A549 treated with CORT108297 at 1 μM for 4 hours (cell line): Measurements from ENCODE around the gene SALL2. TPM values are rescaled to one million over a fixed set of nuclear protein-coding genes. Genes with fewer than 3 reads are reported as not detected.

Experiments used
- total RNA-seq: library from RNA; stranded (reverse); fragments of 200-300 nt; extraction: Qiagen RNA extraction; gene quantifications from 5 replicates; pipeline ENCODE4 v1.2.3, GENCODE V29; 2022

SALL2 gene
- total RNA-seq = 0.76 to 1.4 TPM (median 1.0 TPM) in 5 replicates

DNA sequence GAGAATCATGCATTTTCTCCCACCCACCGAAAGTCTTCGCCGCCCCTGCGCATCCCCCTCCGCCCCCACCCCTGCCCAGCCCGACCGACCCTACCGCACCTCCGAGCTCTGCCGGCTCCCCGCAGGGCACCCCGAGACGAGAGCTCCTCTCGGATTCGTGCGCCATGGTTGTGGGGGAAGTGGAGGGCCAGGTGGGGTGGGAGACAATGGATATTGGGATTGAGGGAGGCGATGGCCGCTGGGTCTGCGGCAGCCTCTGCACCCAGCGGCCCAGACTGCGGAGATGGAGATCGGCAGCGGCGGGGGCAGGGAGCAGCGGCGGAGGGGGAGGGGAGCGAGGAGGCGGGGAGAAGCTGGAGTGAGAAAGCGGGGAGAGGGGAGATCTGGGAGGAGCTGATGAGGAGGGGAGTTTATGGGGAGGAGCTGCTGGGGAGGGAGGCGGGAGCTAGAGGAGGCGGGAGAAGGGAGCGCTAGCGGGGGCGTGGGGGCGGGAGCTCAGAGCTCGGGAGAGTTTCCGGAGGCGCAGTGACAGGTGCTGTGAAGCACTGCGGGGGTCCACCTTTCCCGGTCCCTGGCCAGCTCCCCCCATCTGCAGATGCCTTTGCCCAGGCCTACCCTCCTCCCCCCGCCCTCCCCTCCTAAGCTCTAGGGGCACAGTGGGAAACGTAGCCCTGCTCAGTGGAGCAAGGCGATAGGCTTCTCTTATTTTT lies at the start of gene SALL2:
Gene SALL2, minus strand, starts transcription at position 385 of the 710 bp plus-strand sequence. Its CDS starts 219 bp downstream, at position 166.

DNA sequence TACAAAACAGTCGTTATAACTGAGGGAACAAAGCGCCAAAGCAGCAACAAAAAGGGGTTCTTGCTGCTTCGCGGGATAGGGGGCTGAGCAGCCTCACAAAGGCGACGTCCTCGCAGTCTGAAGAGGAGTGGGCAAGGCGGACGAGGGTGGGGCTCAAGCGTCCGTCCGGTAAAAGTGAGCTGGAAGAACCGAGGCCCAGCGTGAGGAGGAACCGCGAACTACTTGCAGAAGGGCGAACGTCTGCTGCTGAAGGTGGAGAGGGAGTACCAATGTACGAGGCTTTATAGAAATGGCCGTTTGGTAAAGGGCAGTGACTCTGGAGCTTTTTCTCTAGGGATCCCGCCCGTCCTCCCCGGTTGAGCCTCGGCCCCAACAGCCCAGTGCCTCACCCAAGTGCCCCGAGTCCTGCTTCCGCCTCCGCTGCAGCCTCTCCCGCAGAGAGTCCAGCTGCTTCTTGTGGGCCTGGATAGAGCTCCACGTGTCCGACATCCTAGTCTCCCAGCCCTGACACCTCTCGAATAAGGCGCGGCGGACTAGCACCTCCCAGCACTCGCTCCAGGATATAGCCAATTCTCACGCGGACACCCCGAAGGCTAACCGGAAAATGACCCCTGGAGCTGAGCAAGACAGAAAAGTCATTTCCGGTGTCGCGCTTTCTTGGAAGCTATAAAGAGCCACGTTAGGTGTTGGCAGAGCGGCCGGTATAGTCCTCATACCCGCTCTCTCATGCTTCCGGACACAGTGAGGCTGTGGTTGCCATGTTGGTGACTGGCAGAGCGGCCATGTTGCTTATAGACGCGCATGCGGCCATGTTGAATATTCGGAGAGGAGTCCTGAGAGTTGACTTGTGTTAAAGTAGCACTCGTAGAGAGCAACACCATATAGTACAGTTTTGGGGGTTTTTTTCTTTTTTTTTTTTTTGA lies 15.2 kb downstream of the SALL2 start, which contains the start of gene METTL3:
Gene METTL3, minus strand, starts transcription at position 606 of the 923 bp plus-strand sequence. Its CDS starts 117 bp downstream, at position 489.

DNA sequence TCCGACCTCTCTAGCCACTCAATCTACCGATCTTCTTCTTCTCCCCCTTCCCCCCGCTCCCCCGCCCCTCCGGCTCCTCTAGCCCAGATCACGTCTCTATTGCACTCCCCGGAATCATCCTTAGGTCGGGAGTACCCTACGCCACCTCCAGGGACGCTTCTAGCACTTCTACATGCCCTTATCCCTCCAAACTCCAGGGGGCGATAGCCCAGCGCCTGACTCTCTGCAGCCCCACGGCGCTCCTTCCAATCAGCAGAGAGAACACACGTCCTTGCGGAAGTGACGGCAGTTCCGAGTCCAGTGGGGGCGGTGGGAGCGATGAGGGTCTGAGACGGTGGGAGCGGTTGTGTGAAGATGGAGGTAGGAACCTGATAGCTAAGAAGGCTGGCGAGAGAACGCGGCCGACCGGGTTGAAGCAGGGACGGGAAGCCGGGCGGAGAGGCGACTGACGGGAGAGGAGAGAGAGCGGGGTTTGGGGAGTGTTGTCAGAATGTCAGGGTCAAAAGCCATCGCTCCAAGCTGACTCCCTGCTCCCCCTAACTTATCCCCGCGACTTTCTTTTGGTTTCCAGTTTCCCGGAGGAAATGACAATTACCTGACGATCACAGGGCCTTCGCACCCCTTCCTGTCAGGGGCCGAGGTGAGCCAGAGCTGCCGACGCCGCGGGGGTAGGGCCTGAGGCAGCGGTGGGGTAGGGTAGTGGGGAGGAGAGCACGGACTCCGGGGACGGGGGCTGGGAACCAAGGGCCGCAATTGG lies 49.0 kb downstream of the SALL2 start, which contains the start of the genes RAB2B and TOX4:
Gene RAB2B, minus strand, starts transcription at position 35 of the 757 bp plus-strand sequence. CDS start 87 bp downstream, outside the sequence.
Gene TOX4, plus strand, starts transcription at position 271 of the 757 bp plus-strand sequence. Its CDS starts 84 bp downstream, at position 355.

Other genes starting within 250 kb of the SALL2 start
- 0.13 to 0.24 TPM (median 0.19 TPM) in 5 replicates for gene RPGRIP1, start 246.3 kb downstream of the SALL2 start, total RNA-seq
- gene SUPT16H, start 142.3 kb downstream of the SALL2 start, total RNA-seq = 96.6 to 124 TPM (median 102 TPM) in 5 replicates
- 36.5 to 42.0 TPM (median 39.7 TPM) in 5 replicates for gene CHD8, start 70.2 kb downstream of the SALL2 start, total RNA-seq
- gene RAB2B, start 49.4 kb downstream of the SALL2 start, total RNA-seq = 11.2 to 21.1 TPM (median 13.8 TPM) in 5 replicates
- gene TOX4, start 49.2 kb downstream of the SALL2 start, total RNA-seq = 57.4 to 71.5 TPM (median 66.0 TPM) in 5 replicates
- gene METTL3, start 15.0 kb downstream of the SALL2 start, total RNA-seq = 45.4 to 55.8 TPM (median 52.2 TPM) in 5 replicates
- not detected in 5 replicates for gene OR10G3, start 53.7 kb upstream of the SALL2 start, total RNA-seq
- gene OR10G2, start 108.6 kb upstream of the SALL2 start, total RNA-seq = not detected in 5 replicates
- gene OR4E2, start 127.5 kb upstream of the SALL2 start, total RNA-seq = not detected in 5 replicates
- gene OR4E1, start 147.5 kb upstream of the SALL2 start, total RNA-seq = not detected in 5 replicates